NCI-H2029 (cell line): ENCODE results near the gene RNU7-1.

ENCODE experiments used
- DNase-seq: peaks from one replicate; lab custom pipeline; 2025; lab: John Stamatoyannopoulos, UW

RNU7-1 gene

GRCh38 chr12:6965026-6965661 lies 21.5 kb downstream of the RNU7-1 start:
- peak; percentile 80 for DNase-seq

- DNase-seq = no peak
Measured at GRCh38 chr12:6965714-6966113, 22.1 kb downstream of the RNU7-1 start.

GRCh38 chr12:6966351-6966750 lies 22.7 kb downstream of the RNU7-1 start:
- DNase-seq = no peak

DNA sequence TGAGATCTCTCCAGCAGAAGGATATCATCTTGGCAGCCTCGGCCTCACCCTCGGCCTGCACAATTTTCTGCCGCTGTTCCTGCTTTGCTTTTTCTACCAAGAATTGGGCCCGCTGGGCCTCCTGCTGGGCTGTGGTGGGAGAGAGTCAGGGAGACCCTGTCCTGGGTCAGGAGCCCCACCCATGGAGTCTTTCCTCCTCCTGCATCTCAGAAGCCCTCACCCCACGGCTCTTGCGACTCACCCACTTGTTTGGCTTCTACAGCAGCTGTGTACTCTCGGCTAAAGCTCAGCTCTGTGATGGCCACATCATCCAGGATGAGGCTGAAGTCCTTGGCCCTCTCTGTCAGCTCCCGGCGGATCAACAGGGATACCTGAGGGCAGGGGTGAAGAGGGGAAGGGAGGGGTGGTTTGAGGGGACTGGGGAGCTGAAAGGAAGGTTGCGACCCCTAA lies 24.1 kb downstream of the RNU7-1 start:
- DNase-seq = no peak

GRCh38 chr12:6968426-6968825 lies 24.8 kb downstream of the RNU7-1 start:
- DNase-seq = no peak

DNA sequence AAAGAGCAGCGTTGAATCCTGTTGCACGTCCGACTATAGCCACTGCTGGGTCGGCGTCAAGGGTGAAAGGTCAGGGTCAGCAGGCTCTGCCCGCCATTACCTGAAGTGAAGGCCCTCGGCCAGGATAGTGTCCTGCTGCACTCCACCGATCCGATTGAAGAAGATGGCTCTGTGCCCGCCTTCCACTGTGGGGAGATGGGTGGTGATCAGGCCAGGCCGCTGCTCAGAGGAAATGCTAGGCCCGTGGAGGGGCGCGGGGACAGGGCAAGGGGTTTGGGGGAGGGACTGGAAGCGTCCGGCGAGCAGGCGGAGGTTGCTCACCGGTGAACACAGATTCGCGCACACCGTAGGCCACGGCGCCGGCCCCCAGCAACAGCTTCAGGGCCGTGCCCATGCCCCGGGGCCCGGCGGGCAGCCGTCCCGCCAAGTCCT lies 26.5 kb downstream of the RNU7-1 start:
- DNase-seq = no peak

DNA sequence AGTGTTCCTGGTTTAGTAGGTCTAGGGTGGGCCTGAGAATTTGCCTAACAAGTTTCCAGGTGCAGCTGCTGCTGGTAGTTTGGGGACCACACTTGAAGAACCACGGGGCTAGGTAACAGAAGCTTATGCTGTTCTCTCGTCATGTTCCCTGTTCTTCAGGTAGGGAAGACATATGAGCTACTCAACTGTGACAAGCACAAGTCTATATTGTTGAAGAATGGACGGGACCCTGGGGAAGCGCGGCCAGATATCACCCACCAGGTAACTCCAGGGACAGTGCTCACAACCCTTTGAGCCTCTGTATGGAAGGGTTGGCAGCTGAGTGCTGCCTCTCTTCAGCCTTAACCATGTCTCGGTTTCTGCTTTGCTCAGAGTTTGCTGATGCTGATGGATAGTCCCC lies 30.6 kb downstream of the RNU7-1 start:
- DNase-seq = no peak

GRCh38 chr12:6975297-6976032 lies 31.8 kb downstream of the RNU7-1 start:
- DNase-seq = no peak

GRCh38 chr12:6977653-6978052 lies 34.0 kb downstream of the RNU7-1 start:
- no peak for DNase-seq

DNA sequence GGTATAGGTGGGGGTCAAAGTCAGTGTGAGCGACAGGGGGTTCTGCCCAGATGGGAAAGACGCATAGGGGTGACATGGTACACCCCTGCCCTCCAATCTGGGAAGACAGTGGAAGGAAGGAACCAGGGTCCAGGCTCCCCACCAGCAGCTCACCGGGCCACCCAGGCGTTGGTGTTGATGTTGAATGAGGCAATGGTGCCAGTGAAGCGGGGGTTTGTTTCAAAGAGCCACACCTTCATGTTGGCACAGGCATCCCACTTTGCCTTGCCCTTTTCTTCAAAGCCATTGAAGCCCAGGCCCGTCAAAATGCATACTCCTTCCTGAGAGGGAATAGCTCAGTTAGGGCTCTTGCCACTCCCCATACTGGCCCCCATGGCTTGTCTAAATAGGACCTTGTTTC lies 34.6 kb downstream of the RNU7-1 start:
- no peak for DNase-seq

DNA sequence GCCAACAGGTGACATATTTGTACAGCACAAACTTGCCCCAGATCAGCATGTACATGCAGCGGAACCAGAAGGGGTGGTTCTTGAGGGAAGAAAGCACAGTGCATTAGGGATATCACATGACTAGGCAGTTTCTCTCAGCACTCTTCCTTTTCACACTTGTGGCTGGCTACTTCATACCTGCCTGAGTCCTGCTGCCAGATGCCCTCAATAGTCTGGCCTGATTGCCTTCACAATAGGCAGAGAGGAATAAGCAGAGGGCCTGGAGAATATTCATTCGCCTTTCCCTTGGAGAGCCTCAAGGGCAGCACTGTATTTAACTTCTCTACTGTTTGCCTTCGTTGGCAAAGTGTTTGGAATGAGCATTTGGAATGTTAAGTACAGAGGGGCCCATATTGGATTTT lies 35.0 kb downstream of the RNU7-1 start:
- no peak for DNase-seq

DNA sequence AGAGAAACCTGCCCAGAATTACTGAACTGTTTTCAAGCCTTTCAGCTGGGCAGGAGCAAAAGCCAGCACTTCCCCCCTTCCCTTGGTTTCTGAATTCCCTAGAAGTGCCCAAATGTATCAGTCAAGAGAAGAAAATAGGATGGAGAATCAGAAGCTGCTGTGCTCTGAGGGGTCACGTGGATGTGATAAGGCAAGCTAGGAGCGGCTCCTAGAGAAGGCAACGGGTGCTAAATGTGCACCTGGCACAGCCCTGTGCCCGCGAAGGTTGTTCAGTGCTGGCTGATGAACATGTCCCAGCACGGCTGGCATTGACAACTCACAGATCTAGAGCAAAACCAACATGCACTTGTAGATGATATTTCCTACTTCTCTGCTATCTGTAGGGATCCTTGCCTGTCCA lies 35.4 kb downstream of the RNU7-1 start:
- DNase-seq = no peak

DNA sequence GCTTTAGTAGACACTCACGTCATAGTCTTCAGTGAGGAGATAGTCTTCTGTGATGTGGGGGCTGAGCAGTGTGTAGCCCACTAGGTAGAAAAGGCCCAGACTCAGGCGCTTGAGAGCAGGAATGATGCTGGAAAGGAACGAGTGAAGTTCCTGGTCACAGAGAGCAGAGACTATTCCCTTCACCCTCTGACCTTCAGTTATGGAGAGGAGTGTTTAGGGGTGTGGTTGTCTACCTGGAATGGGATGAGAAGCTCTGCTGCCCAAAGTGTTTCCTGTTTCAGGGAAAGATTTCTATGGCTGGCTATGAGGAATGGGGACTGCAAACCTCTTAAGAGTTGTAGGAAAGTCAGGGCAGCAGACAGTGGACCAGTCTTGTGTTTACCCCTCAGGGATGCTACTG lies 35.8 kb downstream of the RNU7-1 start:
- no peak for DNase-seq

- no peak for DNase-seq
Measured at GRCh38 chr12:6980075-6980474, 36.5 kb downstream of the RNU7-1 start.

DNA sequence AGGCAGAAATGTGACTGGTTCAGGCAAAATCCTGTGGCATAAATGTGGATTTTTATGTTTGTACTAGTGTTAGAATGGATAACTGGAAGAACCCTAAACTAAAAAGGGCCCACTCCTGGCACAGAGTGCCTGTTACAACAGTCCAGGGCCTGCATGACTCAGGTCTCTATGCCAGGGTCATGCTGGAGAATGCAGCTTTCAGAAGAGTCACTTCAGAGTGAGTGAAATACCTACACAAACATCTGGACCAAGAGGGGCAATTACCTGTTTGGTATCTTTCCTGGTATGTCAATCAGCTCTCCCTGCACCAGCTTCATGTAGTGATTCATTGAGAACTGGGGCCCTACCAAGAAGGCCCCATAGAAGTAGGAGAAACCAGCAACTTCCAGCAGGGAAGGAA lies 37.1 kb downstream of the RNU7-1 start:
- DNase-seq = no peak

- no peak for DNase-seq
Measured at GRCh38 chr12:6981152-6982052, 37.8 kb downstream of the RNU7-1 start.

- no peak for DNase-seq
Measured at GRCh38 chr12:6982532-6982931, 38.9 kb downstream of the RNU7-1 start.

DNA sequence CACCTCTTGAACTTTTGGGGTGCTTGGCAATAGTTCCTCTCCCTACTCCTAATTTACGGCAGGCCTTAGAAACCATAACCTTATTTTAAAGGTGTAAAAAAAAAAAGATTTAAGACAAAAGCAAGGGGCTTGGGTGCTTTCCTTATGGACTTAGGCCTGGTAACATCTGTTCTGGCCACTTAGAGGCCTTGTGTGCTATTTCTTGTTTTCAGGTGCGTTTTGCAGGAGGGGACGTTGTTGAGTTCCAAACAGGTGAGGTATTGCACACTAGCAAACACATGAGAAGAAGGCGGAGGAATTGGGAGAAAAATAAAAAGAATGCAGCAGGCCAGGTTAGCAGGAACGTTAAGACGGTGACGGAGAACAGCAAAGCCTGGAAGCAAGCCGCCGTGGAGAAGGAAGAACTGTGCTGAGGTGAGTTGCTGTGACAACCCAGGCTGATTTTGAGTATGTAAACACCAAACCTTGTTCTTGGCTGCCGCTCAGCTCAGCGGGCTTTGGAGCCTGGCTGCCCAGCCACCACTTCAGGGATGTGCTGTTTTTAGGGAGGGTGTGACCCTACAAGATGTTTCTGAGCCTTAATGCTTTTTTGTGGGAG lies 44.4 kb downstream of the RNU7-1 start:
- DNase-seq = peak; percentile 78
